NCI-H1105 (cell line): ENCODE results near the gene HPX.
A peak's percentile ranks its signal among the peaks of the same experiment; 100 is the strongest.

Experiments
- DNase-seq: peaks from one replicate; lab custom pipeline; 2025; lab: John Stamatoyannopoulos, UW

Gene HPX

DNA sequence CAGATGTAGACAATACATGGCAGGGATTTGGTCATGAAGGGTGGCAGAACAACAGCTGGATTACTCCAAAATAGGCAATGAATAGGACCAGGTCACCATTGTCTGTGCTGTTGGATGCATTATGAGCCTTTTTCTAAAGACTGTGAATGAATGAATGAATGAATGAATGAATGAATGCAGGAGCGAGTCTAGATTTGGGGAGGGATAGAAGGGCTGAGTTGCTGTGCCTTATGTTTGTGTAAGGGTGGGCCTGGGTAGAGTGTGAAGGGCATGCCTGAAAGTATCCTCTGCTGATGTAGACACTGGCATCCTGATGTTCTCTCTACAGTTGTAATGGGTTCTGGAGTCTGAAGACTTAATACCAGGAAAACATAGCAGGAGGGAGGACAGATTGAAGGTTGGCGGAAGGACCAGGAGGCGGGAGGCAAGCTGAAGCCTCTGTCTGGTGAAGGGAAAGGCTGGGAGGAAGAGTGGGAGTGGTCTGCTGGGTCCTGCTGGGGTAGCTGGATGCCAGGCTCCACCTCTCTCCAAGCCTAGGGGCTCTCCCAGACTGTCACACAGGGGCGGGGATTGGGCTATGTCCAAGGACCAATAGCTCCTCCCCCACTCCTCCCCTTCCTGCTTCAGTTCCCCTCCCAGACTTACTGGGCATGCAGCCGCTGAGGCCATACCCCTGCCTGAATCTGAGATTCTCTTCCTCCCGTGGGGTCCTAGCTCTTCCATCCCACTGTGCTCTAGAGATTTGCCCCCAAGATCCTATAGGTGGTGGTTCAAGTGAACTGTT, 28.1 kb upstream of the HPX start:
- DNase-seq: peak; percentile 42

DNA sequence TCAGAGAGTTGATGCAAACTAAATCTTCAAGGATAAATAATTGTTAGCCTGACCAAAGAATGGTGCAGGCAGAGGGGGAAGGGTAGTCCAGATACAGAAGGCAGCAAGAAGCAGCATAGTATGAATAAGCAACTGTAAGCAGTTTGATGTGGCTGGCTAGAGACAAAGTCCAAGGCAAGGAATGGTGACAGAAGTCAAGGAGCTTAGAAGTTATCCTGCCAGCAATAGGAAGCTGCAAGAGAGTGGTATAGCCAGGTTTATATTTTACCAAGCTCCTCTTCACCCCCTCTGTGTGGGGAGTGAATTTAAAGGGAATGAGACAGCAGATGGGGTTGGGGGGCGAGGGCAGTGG, 18.3 kb upstream of the HPX start:
- no peak for DNase-seq

DNA sequence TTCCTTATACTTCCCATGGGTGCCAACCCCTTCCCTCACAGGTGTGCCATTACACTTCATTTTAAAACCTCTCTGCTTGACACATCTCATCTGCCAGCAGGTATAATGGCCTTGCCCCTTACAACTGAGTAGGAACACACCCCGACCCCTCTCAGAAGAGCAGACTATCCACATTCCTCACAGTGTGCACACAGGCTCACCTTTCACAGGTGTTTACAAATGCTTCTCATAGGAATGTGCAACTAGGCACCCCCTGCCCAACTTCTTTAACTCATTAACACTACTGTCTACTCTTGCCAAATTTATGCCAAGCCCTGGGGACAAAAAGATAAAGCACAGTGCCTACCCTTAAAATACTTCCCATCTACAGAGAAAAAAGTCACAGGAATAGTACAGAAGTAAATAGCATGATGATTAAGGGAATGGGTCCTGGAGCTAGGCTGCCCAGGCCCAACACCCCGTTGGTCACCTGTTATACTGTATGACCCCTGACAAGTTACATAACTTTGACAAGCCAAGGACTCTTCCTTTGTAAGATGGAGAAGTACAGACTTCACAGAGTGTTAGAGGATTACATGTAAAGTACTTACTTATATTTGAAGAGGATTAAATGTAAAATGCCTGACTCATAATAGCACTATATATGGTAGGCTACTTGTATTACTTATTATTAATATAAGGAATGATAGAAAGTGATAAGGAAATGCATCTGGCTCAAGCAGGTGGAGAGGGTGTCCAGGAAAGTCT, 17.7 kb upstream of the HPX start:
- DNase-seq: no peak

DNA sequence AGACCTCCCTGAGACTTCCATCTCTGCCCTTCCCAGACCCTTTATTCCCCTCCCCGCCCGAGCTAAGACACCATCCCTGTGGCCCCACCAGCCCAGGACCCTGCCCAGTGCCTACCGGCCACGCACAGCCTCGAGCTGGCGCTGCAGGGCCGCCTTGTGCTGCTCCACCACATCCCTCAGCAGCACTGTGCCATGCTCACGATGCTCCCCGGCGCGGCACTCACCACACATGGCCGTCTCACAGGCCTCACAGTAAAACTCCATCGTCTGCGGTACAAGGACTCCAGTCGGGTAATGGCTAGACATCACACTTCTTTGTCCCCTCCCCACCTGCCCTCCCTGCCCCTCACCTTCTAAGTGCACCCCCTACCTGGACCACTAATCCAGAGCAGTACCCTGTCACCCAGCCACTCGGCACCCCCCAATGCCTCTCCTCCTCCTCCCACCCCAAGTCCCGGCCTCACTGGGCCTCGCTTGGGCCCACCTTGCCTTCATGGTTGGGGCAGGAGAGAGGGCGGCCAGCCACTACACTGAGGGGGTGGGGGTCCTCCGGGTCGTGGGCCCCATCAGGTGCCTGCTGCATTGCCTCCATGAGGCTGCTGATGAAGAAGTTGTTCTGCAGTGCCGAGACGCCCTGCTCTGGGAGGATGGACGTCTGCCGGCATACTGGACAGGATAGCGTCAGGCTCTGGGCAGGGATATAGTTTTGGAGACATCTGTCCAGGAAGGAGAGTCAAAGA, 17.0 kb upstream of the HPX start:
- no peak for DNase-seq

DNA sequence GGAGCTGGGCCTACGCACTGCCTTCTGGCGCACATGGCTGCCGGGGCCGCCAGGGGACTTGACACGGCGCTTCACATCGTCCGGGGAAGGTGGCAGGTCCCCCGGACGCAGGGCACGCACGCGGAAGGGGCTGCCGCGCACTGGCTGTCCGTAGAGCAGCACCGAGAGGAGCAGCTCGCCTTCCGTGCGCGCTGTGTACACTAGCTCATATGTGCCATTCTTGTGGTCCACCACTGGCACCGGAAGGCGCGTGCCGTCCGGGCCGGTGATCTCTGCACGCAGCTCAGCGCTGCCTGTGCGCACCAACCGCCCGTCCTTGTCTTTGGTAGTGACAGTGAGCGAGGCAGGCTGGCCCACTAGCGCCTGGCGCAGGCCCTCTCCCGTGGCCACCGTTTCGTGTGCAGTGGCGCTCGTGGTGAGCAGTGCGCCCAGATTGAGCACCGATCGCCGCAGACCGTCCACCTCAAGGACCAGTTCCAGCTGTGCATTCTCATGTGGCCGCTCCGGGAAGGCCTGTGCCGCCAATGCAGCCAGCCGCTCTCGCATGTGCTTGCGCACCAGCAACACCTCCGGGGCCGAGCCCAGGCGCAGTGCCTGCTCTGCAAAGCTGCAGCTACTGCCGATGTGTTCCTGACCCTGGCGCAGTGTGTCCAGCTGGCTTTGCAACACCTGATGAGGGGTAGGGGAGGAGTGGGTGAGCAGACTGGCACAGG, 15.7 kb upstream of the HPX start:
- no peak for DNase-seq

DNA sequence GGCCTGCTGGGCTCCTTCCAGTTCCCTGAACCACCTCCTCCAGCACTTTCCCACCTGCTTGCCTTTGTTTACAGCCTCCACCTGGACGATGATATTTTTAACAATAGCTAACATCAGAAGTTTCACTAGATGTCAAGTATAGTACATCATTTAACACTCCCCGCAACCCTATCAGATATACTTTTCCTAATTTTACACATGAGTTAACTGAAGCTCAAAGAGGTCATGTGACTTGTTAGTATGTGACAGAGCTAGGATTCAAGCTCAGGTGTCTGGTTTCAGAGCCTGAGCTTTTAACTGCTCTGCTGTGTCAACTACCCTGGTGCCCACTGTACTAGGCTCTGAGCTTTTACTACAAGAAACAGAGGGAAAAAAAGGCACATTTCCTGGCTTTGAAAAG, 14.3 kb upstream of the HPX start:
- peak; percentile 38 for DNase-seq

DNA sequence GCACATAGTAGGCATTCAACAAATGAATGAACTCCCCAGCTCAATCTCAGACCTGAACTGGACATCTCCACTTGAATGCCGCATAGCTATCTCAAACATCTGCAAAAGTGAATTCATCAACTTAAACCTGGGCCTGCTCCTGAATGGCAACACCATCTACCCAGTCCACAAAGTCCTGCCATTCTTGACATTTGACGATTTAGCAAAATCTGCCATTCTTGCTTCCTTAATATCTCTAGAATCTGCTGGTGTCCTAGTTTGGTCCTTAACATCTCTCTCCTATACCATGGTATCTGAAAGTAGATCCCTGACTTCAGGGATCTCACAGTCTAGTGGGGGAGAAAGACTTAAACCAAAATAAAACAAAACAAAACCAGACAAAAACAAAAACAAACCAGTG, 12.4 kb upstream of the HPX start:
- DNase-seq: no peak

DNA sequence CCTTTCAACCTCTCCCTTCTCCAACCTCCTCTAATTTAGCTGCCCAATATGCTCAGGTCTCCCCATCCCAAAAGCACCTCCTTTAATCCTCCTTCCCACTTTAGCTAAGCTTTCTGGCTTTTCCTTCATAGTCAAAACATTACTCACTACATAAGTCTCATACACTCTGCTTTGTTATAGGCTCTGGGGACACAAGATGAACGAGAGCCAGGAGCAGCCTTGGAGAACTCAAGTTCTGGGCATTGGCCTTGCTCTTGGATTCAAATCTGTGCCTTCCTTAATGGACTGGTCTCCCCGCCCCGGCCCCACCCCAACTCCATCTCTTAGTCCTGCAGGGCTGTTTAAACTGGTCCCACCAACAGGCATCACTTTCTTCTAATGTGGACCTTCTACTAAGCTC, 11.4 kb upstream of the HPX start:
- no peak for DNase-seq

DNA sequence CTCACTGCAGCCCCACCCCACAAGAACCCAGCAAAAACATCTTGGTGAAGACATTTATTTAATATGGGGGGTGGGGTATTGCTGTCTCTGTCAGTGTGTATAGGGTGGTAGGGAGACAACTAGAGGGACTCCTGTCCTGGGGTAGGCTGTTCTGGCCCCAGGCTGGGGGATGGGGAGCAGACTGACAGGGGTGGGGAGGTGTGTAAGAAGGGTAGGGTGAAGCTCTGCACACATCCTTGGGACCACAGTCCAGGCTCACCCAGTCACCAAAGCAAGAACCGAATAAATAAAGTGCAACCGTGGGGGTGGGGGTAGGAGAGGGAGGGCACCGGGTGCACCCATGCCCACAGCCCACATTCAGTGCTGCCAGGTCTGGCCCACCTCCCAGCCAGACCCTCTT, 7.8 kb upstream of the HPX start:
- no peak for DNase-seq

DNA sequence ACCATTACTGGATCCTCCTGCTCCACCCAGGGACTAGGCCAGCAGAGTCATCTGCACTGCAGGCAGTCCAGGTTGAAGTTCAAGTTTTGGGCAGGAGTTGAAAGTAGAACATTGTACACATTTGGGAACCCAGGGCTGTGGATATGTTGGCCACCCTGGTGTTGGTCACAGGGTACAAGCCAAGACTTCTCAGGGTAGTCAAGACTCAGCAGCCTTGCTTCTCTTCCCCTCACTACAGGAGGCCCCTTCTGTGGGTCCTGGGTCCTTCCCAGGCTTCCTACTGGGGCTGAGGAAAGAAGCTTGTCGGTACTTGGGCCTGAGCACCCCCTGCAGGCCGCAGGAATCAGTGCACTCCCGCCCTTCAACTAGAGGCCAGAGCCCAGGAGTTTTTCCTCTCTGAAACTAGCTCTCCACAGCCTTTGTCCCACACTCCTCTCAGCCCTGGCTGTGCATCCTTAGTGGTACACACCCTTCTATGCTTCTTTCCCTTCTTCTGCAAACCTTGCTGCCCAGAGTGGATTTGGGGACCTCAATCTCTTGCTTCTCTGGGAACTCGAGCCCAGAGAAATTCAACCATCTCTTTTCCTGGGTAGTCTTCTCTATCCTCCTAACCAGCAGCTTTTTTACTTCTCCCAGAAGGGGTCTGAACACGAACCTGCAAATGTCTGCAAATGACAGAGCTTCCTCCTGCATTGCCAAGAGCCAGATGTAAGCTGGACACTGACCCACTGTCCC, 2.6 kb upstream of the HPX start:
- DNase-seq: peak; percentile 29

DNA sequence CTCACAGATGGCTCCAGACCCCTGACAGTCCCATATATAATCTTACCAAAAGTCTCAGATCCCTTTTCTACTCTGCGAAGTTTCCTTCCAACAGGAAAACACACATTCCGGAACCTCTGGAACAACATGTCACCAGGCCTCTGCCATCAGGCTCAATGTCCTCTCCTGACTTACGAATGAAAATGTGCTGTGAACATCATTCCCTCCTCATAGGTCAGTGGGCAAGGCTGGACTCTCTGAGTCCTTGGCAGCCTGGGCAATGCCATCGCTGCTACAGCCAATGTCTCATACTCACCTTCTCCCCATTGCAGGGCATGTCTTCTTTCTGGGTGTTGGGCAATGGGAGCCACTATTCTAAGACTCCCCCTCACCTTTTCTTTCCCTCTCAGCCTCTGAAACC, 1.7 kb upstream of the HPX start:
- DNase-seq: no peak

DNA sequence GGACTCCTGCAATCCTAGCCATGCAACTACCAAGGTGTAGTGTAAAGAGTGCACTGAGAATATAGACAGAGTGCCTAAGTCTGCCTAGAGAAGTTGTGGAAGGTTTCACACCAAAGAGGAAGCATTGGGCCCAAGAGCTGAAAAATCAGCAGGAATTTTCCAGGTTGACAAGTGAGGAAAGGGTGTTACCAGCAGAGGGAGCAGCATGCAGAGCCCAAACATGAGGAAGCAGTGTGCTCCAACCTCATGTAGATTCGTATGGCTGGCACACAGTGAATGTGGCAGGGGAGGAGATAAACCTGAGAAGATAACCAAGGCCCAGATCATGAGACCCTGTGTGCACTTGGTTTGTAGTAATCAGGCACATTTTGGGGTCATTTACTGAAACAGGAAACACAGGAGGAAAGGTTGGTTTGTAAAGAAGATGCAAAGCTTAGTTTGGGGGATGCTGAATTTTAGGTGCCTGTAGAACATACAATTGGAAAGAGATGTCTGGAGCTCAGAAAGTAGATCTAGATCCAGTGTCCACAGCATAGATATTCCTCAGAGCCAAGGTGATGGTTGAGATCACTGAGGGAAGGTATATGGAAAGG, 1.7 kb downstream of the HPX start:
- peak; percentile 62 for DNase-seq

DNA sequence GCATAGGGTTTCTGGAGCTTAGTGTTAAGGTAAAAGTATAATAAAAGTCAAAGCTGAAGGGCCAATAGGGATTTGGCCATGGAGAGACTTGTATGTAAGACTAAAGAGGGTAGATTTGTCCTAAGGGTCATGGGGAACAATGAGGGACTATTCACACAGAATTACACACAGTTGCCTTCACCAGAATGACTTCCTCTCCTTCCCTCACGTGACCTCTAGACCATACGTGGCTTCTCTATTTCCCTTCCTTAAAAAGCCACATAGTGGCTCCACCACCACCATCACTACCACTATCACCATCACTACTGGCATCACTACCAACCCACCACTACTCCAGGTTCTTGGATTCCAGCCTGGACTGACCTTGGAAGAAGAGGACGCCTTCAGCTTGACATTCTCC, 2.8 kb downstream of the HPX start:
- DNase-seq: no peak

DNA sequence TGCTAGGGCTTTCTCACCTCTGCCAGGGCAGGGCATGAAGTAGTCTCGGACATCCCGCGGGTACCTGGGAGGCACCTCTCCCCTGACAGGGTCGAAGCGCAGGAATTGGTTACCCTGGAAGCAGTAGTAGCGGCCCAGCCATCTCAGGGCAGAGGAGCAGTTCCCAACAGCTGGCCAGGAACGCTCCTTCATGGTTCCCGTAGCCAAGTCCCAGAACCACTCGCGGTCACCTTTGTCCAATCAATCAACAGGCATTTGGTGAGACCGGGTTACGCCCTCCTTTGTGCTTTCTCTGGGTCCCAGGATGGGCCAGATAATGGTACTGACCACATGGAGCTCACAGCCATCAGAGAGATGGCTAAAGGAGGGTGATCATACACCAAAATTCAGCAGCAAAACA, 3.4 kb downstream of the HPX start:
- DNase-seq: no peak

DNA sequence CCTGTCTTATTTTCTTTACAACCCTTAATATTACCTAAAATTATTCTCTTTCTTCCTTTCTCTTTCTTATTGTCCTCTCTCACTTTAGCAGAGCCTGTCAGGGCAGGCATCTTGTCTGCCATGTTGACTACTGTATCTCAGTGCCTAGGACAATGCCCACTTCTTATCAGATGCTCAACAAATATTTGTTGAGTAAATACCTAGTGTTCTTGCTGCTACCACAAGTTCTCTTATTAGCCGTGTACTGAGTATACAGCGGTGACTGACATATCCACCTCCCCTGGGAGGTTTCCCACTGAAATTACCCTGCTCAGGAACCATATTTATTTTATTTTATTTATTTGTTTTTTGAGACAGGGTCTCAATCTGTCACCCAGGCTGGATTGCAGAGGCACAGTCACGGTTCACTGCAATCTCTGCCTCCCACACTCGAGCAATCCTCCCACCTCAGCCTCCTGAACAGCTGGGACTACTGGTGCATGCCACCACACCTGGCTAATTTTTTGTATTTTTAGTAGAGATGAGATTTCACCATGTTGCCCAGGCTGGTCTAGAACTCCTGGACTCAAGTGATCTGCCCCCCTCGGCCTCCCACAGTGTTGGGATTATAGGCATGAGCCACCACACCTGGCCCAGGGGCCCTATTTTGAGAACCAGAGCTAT, 6.7 kb downstream of the HPX start:
- DNase-seq: no peak

DNA sequence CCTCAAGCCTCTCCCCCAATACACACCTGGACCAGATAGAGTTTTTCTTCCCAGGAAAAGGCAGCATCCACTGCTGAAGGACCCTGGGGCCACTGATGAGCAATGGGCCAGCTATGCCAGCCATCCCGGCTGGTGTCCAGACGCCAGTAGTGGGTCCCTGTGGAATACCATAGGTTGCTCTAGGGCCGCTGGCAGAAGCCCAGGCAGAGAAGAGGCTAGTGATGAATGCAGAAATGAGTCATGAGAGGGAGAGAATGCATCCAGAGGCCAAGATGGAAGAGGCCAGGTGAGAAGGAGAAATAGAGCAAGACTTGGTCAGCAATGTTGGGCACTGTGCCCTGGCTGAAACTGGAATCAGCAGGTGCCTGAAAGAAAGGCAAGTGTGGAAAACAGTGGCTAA, 8.9 kb downstream of the HPX start:
- DNase-seq: no peak

DNA sequence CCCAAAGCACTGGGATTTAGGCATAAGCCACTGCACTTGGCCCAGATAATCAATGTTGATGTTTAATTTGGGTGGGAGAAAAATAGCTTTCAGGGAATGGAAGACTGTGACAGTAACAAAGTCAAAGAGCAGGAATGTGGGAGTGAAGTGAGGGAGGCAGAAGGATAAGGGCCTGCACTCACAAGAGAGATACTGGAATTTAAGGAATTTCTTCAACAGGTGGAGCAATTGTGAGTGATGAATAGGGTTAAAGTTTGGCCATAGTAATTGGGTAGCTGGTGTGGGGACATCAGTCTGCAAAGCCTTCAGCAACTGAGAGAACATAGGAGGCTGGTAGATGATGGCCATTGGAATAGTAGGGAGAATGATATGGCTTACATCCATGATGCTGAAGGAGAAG, 13.3 kb downstream of the HPX start:
- DNase-seq: no peak

DNA sequence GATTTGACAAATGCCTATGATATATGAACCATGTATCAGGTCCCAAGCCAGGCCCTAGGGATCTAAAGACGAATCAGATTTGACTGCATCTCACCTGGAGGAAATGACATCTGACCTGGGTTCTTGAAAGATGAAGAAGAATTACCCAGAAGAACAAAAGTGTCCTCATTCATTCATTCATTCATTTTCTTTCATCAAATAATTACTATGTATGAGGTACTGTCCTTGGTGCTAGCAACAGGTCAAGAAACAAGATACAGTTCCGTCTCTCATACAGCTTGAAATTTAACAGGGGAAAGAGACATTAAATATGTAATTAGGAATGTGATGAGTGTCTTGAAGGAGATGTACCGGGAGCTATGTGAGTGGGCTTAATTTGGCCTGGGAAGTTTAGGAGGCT, 20.1 kb downstream of the HPX start:
- no peak for DNase-seq

DNA sequence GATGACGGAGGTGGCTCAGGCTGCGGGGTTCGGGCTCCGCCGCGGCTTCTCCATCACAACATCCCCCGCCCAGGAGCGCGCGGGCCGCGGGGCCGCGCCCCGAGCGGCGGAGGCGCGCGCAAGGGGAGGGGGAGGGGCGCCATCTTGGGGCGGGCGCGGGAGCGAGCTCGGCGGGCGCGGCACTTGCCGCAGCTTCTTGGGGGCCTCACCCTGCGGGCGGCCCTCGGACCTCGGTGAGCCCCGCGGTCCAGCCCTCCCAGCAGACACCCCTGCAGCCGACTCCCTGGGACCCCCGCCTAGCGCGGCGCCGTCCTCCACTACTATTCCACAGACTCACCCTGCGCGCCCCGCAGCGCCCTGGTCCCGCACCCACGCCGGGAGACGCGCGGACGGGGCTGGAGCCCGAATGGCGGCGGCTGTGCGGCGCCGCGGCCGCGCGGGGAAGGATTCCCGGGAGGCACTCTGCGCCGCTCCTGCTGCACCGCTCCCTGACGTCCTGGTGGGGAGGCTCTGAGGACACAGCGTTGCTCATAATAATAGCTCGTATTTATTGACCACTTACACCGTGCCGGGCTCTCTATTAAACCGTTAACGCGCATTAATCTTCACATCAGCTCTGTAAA, 21.7 kb downstream of the HPX start, which contains the start of gene APBB1:
Gene APBB1, minus strand, starts transcription at position 86 of the 623 bp plus-strand sequence. CDS start 7,747 bp downstream, outside the sequence.
- DNase-seq: peak; percentile 72

DNA sequence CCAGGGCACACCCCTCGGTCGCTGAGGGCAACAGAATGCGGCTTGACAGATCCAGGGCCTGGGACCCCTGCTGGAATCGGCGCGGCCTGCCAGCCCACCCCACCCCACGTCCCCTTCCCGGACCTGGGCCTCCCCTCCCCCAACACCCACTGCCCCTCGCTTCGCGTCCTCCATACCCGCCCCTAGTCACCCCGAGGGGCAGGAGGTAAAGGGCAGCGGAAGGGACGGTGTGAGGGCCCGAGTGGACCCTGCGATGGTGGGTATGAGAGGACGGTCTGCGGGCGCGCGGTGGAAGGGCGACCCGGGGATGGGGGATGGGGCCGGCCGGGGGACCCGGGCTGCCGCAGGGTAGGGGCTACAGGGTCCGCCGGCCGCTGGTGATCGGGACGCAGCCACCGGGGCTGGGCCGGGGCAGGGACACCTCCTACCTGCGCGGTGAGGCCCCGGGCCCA, 22.2 kb downstream of the HPX start:
- DNase-seq: no peak
